Measurements from ENCODE around the gene PDE5A. TPM values are rescaled to one million over a fixed set of nuclear protein-coding genes. Genes with fewer than 3 reads are reported as not detected.

PDE5A gene
- total and polyA plus RNA-seq, 2 experiments from 2014 or later: 2.3 to 19.3 TPM

- H3K4me1 ChIP-seq (ENCODE audit: low read depth): no peaks in the 10 kb centered on the region
- H3K4me3 ChIP-seq: no peak overlapping the region
- no peaks in the 10 kb centered on the region for H3K27me3 ChIP-seq
- no peaks in the 10 kb centered on the region for H3K9me3 ChIP-seq (ENCODE audit: low read depth)
- TF ChIP-seq CTCF (IDR thresholded peaks at IDR 0.05; ENCODE audit: low read depth, low read length): no peak
- DNase-seq (ENCODE audit: low read depth in 1 of 2, low spot score in 1 of 2): no peak
- H3K36me3 ChIP-seq: no peaks in the 10 kb centered on the region
- H3K27ac ChIP-seq: no peak overlapping the region
Measured at GRCh38 chr4:119564106-119564505, 64.5 kb downstream of the PDE5A start.

- Histone ChIP-seq H3K27me3 (no peaks in the 10 kb centered on the region), H3K4me1 (ENCODE audit: low read depth) (no peaks in the 10 kb centered on the region), H3K27ac (no peak overlapping the region), H3K9me3 (ENCODE audit: low read depth) (no peaks in the 10 kb centered on the region), H3K36me3 (no peaks in the 10 kb centered on the region), H3K4me3 (no peak overlapping the region)
- DNase-seq (ENCODE audit: low read depth in 1 of 2, low spot score in 1 of 2): peak; percentile 36 to 78
- peak; percentile 42 for TF ChIP-seq CTCF (IDR thresholded peaks at IDR 0.05; ENCODE audit: low read depth, low read length)
Measured at GRCh38 chr4:119559044-119559647, 69.5 kb downstream of the PDE5A start.

GRCh38 chr4:119550857-119551532, 77.6 kb downstream of the PDE5A start:
- Histone ChIP-seq H3K9me3 (ENCODE audit: low read depth) (no peaks in the 10 kb centered on the region), H3K4me3 (no peak overlapping the region), H3K36me3 (peaks cover 33% of the 10 kb centered on the region), H3K27ac (no peak overlapping the region), H3K27me3 (no peaks in the 10 kb centered on the region), H3K4me1 (ENCODE audit: low read depth) (no peaks in the 10 kb centered on the region)
- no peak for DNase-seq (ENCODE audit: low read depth in 1 of 2, low spot score in 1 of 2)
- no peak for TF ChIP-seq CTCF (IDR thresholded peaks at IDR 0.05; ENCODE audit: low read depth, low read length)

GRCh38 chr4:119549639-119550038, 79.0 kb downstream of the PDE5A start:
- DNase-seq (ENCODE audit: low read depth in 1 of 2, low spot score in 1 of 2): no peak
- Histone ChIP-seq H3K4me1 (ENCODE audit: low read depth) (no peaks in the 10 kb centered on the region), H3K27me3 (no peaks in the 10 kb centered on the region), H3K4me3 (no peak overlapping the region), H3K36me3 (peaks cover 33% of the 10 kb centered on the region), H3K9me3 (ENCODE audit: low read depth) (no peaks in the 10 kb centered on the region), H3K27ac (no peak overlapping the region)
- no peak for TF ChIP-seq CTCF (IDR thresholded peaks at IDR 0.05; ENCODE audit: low read depth, low read length)

- no peaks in the 10 kb centered on the region for H3K9me3 ChIP-seq (ENCODE audit: low read depth)
- TF ChIP-seq CTCF (IDR thresholded peaks at IDR 0.05; ENCODE audit: low read depth, low read length): no peak
- H3K27ac ChIP-seq: no peak overlapping the region
- peaks cover 7% of the 10 kb centered on the region for H3K36me3 ChIP-seq
- DNase-seq (ENCODE audit: low read depth in 1 of 2, low spot score in 1 of 2): no peak
- H3K27me3 ChIP-seq: no peaks in the 10 kb centered on the region
- no peak overlapping the region for H3K4me3 ChIP-seq
- no peaks in the 10 kb centered on the region for H3K4me1 ChIP-seq (ENCODE audit: low read depth)
Measured at GRCh38 chr4:119543779-119544178, 84.8 kb downstream of the PDE5A start.
